Upper lobe of left lung (tissue), 6 donors: ENCODE results near the gene C2orf76. TPM values are rescaled to one million over a fixed set of nuclear protein-coding genes. Genes with fewer than 3 reads are reported as not detected.
A peak's percentile ranks its signal among the peaks of the same experiment; 100 is the strongest.

Source experiments
- ATAC-seq, 2 donors: fragments of 200-7000 bp; cut with Tn5 transposase; one replicate each; pipeline ENCODE4 v1.9.1; 2022; ENCODE audit warnings: mild to moderate bottlenecking in 2 of 2, moderate library complexity in 2 of 2; ENCODE audit not compliant: low FRiP score in 2 of 2
- DNase-seq, 2 donors: peaks; one replicate each; pipeline ENCODE4 v3.0.0-alpha.2; 2019 to 2020
- H3K27ac ChIP-seq, 4 donors: fragments of 200-600 bp; sonication (generic); one replicate each; pipeline ENCODE4 v1.5.1; 2016 to 2019
- H3K27me3 ChIP-seq, 4 donors: fragments of 200-600 bp; sonication (generic); one replicate each; pipeline ENCODE4 v1.5.1; 2017 to 2019
- H3K36me3 ChIP-seq, 4 donors: fragments of 200-600 bp; sonication (generic); one replicate each; pipeline ENCODE4 v1.5.1; 2016 to 2019
- H3K4me1 ChIP-seq, 4 donors: fragments of 200-600 bp; sonication (generic); one replicate each; pipeline ENCODE4 v1.5.1; 2018 to 2019
- H3K4me3 ChIP-seq, 4 donors: fragments of 200-600 bp; sonication (generic); one replicate each; pipeline ENCODE4 v1.5.1; 2017 to 2019; ENCODE audit warnings: mild to moderate bottlenecking in 2 of 4, moderate library complexity in 1 of 4
- H3K9me3 ChIP-seq, 4 donors: fragments of 200-600 bp; sonication (generic); one replicate each; pipeline ENCODE4 v1.5.1; 2018 to 2019
- CTCF ChIP-seq, 6 experiments: fragments of 450-650 bp in 4 of 6; fragments of 200-600 bp in 2 of 6; sonication (generic) in 2 of 6; IDR thresholded peaks; one replicate each; pipeline ENCODE4 v1.5.1; 2016 to 2019; ENCODE audit warnings: antibody characterized with exemption in 6 of 6
- EP300 ChIP-seq, 4 donors: sonication (generic); formaldehyde crosslinking; IDR thresholded peaks; one replicate each; pipeline ENCODE4 v1.5.1; 2017; ENCODE audit warnings: antibody characterized with exemption in 4 of 4, control low read depth in 2 of 4
- POLR2A ChIP-seq, 4 donors: fragments of 450-650 bp; IDR thresholded peaks; one replicate each; pipeline ENCODE4 v1.5.1; 2016 to 2017; ENCODE audit warnings: antibody characterized with exemption in 4 of 4, mild to moderate bottlenecking in 2 of 4
- POLR2AphosphoS5 ChIP-seq, 2 donors: sonication (generic); formaldehyde crosslinking; IDR thresholded peaks; one replicate each; pipeline ENCODE4 v1.5.1; 2017; ENCODE audit warnings: antibody characterized with exemption in 2 of 2
- WGBS, 2 donors: methylation state at CpG; one replicate each; pipeline ENCODE4 v1.1.5; 2017 to 2018; 5-methylcytosine and 5-hydroxymethylcytosine counted together
- total RNA-seq, 6 donors: library from RNA; depleted of rRNA in 4 of 6; stranded (reverse); fragments of >200 nt in 4 of 6; gene quantifications; one replicate each; pipeline versions ENCODE4 v1.1.0 to v1.2.1, GENCODE V29; 2016 to 2021
- donor health status: DM: no; HTN: no; CAD: no; lungs with moderate emphysema.
- donor health status: DM: no; HTN: yes; CAD: no; lungs with severe emphysema.

C2orf76 gene
- total RNA-seq, 6 donors from 2014 or later: 3.3 to 14.7 (median 6.2) TPM; not detected in 1

GRCh38 chr2:119305497-119306195 is 61.0 kb downstream of the C2orf76 start:
- no peak for TF ChIP-seq POLR2AphosphoS5 (IDR thresholded peaks at IDR 0.05)
- TF ChIP-seq POLR2A (IDR thresholded peaks at IDR 0.05): no peak
- TF ChIP-seq CTCF (IDR thresholded peaks at IDR 0.05): no peak
- no peak for TF ChIP-seq EP300 (IDR thresholded peaks at IDR 0.05)
- no peak for DNase-seq
- no peak for ATAC-seq
- H3K9me3 ChIP-seq: no peaks in the 10 kb centered on the region
- H3K27me3 ChIP-seq: no peaks in the 10 kb centered on the region
- no peak overlapping the region for H3K27ac ChIP-seq
- 80 to 81% methylated on average over 12 of the region's 12 CpGs for whole genome bisulfite sequencing, 2 donors
- no peaks in the 10 kb centered on the region for H3K4me1 ChIP-seq
- peaks cover 0 to 5% (median 0%) of the 10 kb centered on the region in 4 donors for H3K36me3 ChIP-seq
- no peak overlapping the region for H3K4me3 ChIP-seq

DNA sequence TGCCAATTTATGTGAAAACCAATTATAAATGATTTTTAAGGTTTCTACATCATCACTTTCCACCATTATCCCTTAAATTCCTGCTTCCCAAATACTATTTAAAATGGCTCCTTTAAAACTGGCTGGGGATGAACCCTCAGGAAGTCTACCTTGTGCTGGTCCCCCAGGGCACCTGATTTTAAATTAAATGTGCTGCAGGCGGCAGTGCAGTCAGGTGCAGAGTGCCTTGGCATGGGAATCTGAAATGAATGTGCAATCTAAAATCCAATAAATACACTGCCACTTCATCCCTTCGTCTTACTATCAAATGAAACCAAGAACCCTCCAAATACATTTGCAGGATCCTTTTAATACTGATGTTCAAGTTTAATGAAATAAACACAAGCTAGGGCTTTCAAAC is 61.8 kb downstream of the C2orf76 start:
- ATAC-seq (no peak), DNase-seq (no peak)
- no peaks in the 10 kb centered on the region for H3K4me1 ChIP-seq
- no peaks in the 10 kb centered on the region for H3K27me3 ChIP-seq
- no peak overlapping the region for H3K27ac ChIP-seq
- WGBS, 2 donors: 87 to 93% methylated on average over 2 of the region's 2 CpGs
- peaks cover 0 to 5% (median 0%) of the 10 kb centered on the region in 4 donors for H3K36me3 ChIP-seq
- no peaks in the 10 kb centered on the region for H3K9me3 ChIP-seq
- no peak overlapping the region for H3K4me3 ChIP-seq
- no peak for TF ChIP-seq EP300 (IDR thresholded peaks at IDR 0.05)
- no peak for TF ChIP-seq CTCF (IDR thresholded peaks at IDR 0.05)
- TF ChIP-seq POLR2AphosphoS5 (IDR thresholded peaks at IDR 0.05): no peak
- no peak for TF ChIP-seq POLR2A (IDR thresholded peaks at IDR 0.05)

DNA sequence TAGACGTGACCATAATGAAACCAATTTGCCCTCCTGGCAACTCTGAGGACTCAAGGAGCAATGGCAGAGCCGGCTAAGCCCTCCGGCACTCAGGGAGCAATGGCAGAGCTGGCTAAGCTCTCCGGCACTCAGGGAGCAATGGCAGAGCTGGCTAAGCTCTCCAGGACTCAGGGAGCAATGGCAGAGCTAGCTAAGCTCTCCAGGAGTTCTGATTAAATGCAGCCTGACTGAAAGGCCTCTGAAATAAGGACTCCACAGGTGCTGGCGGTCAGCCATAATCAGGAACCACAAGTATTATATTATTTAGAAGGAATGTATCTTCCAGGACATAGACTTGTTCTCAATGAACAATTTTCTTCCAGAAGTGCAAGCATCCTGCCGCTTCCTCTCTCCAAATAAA is 65.2 kb downstream of the C2orf76 start:
- peaks cover 0 to 5% (median 0%) of the 10 kb centered on the region in 4 donors for H3K36me3 ChIP-seq
- no peak overlapping the region for H3K4me3 ChIP-seq
- WGBS, 2 donors: 95 to 98% methylated on average over 6 of the region's 6 CpGs
- H3K27me3 ChIP-seq: no peaks in the 10 kb centered on the region
- H3K27ac ChIP-seq: no peak overlapping the region
- no peaks in the 10 kb centered on the region for H3K4me1 ChIP-seq
- DNase-seq (no peak), ATAC-seq (no peak)
- H3K9me3 ChIP-seq: no peaks in the 10 kb centered on the region
- no peak for TF ChIP-seq EP300 (IDR thresholded peaks at IDR 0.05)

- Histone ChIP-seq H3K36me3 (no peaks in the 10 kb centered on the region), H3K4me3 (no peak overlapping the region), H3K27me3 (no peaks in the 10 kb centered on the region), H3K4me1 (peaks cover 0 to 5% (median 3%) of the 10 kb centered on the region in 4 donors), H3K27ac (no peak overlapping the region), H3K9me3 (no peaks in the 10 kb centered on the region)
- TF ChIP-seq POLR2AphosphoS5 (IDR thresholded peaks at IDR 0.05) (no peak), EP300 (IDR thresholded peaks at IDR 0.05) (no peak)
- ATAC-seq: no peak
- no peak for DNase-seq
- 86 to 87% methylated on average over 9 to 10 of the region's 10 CpGs for WGBS, 2 donors
These were observed 70.8 kb downstream of the C2orf76 start for GRCh38 chr2:119295688-119296375.

GRCh38 chr2:119294671-119295070 is 72.0 kb downstream of the C2orf76 start:
- Histone ChIP-seq H3K27me3 (no peaks in the 10 kb centered on the region), H3K36me3 (no peaks in the 10 kb centered on the region), H3K4me1 (peaks cover 0 to 9% (median 3%) of the 10 kb centered on the region in 4 donors), H3K4me3 (no peak overlapping the region), H3K9me3 (no peaks in the 10 kb centered on the region), H3K27ac (no peak overlapping the region)
- WGBS, 2 donors: 87 to 88% methylated on average over 14 of the region's 14 CpGs
- DNase-seq (peak in 1 of 2 donors; percentile 58), ATAC-seq (no peak)
- no peak for TF ChIP-seq POLR2AphosphoS5 (IDR thresholded peaks at IDR 0.05)
- no peak for TF ChIP-seq POLR2A (IDR thresholded peaks at IDR 0.05)
- no peak for TF ChIP-seq CTCF (IDR thresholded peaks at IDR 0.05)
- no peak for TF ChIP-seq EP300 (IDR thresholded peaks at IDR 0.05)
